ENCODE data around the gene ZNF146.
"Not testable (repeated sequence)": the region's sequence is repeated elsewhere in the genome, so short reads cannot be mapped to it uniquely, and the experiment has no call there.

ZNF146 gene
- total RNA-seq: 55.2 to 244 (median 187) reads per million in 3 experiments

- DNase-seq: peak; percentile 96
These were observed at the start of gene ZNF146, which contains the start of gene ZNF565 for GRCh38 chr19:36214386-36215275. Gene ZNF146 (plus strand): TSS chr19:36215106. CDS start chr19:36236441, 21,335 bp downstream. Gene ZNF565 (minus strand): TSS chr19:36214665. CDS start chr19:36201985, 12,680 bp downstream.

GRCh38 chr19:36169084-36169760 lies 45.7 kb upstream of the ZNF146 start:
- DNase-seq: no peak

- no peak for DNase-seq
These were observed 42.1 kb upstream of the ZNF146 start for GRCh38 chr19:36172852-36173251.

GRCh38 chr19:36173846-36174245 lies 41.1 kb upstream of the ZNF146 start:
- not testable (repeated sequence) for DNase-seq

GRCh38 chr19:36179077-36179476 lies 35.8 kb upstream of the ZNF146 start:
- DNase-seq: not testable (repeated sequence)

- DNase-seq: no peak
These were observed 32.2 kb upstream of the ZNF146 start for GRCh38 chr19:36182612-36183244.

- DNase-seq: no peak
These were observed 31.7 kb upstream of the ZNF146 start for GRCh38 chr19:36183245-36183628.

GRCh38 chr19:36186722-36187121 lies 28.2 kb upstream of the ZNF146 start:
- not testable (repeated sequence) for DNase-seq

- DNase-seq: no peak
These were observed 18.7 kb upstream of the ZNF146 start for GRCh38 chr19:36196249-36196648.

- no peak for DNase-seq
These were observed 16.8 kb upstream of the ZNF146 start for GRCh38 chr19:36198119-36198518.

- DNase-seq: no peak
These were observed 13.2 kb upstream of the ZNF146 start for GRCh38 chr19:36201684-36202083.

GRCh38 chr19:36203293-36203692 lies 11.6 kb upstream of the ZNF146 start:
- no peak for DNase-seq

- no peak for DNase-seq
These were observed 7.2 kb upstream of the ZNF146 start for GRCh38 chr19:36207605-36208252.

GRCh38 chr19:36209372-36209771 lies 5.5 kb upstream of the ZNF146 start:
- DNase-seq: no peak

GRCh38 chr19:36210497-36210896 lies 4.4 kb upstream of the ZNF146 start:
- no peak for DNase-seq

- no peak for DNase-seq
These were observed 2.0 kb upstream of the ZNF146 start for GRCh38 chr19:36212895-36213294.

GRCh38 chr19:36215276-36216123 lies 594 bp downstream of the ZNF146 start:
- peak; percentile 0 for DNase-seq

- no peak for DNase-seq
These were observed 6.6 kb downstream of the ZNF146 start for GRCh38 chr19:36221474-36221873.

GRCh38 chr19:36222503-36222902 lies 7.6 kb downstream of the ZNF146 start:
- no peak for DNase-seq

- no peak for DNase-seq
These were observed 10.4 kb downstream of the ZNF146 start for GRCh38 chr19:36225219-36225892.

GRCh38 chr19:36233626-36234025 lies 18.7 kb downstream of the ZNF146 start:
- DNase-seq: not testable (repeated sequence)

Data from central memory CD4-positive, alpha-beta T cell (primary cell).